GM18868 (cell line): ENCODE measurements around the gene RGL1.
A peak's percentile ranks its signal among the peaks of the same experiment; 100 is the strongest.

Source experiments
- ATAC-seq: cut with Tn5 transposase; IDR thresholded peaks from one replicate; pipeline ENCODE4 v1.9.1; 2021; ENCODE audit warnings: mild to moderate bottlenecking, moderate library complexity; ENCODE audit not compliant: unreplicated experiment

The RGL1 gene

GRCh38 chr1:183911285-183911684 is 106.4 kb downstream of the RGL1 start:
- ATAC-seq, result peak; percentile 78

GRCh38 chr1:183912265-183912886 is 107.5 kb downstream of the RGL1 start:
- ATAC-seq, result peak; percentile 72

GRCh38 chr1:183913567-183913993 is 108.7 kb downstream of the RGL1 start:
- no peak for ATAC-seq

- ATAC-seq, result no peak
Observed at GRCh38 chr1:183914276-183914675, 109.4 kb downstream of the RGL1 start.

DNA sequence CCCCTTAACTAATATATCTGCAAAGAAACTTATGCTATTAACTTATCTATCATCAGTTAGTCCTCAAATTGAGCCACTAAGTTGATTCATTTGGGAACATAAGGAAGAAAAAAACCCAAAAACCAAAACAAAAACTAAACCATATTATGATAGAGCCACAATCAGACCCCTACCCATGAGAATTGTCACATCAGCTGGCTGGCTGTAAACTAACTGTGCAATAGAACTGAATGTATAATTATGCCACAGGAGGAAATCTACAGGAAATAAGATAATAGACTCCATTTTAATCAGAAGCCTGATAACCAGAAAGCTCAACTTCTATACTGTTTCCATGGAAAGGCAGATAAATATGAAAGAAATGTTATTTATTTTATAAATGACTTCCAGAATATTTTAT is 110.0 kb downstream of the RGL1 start:
- ATAC-seq, result no peak

- ATAC-seq, result peak; percentile 36
Observed at GRCh38 chr1:183915625-183916510, 110.9 kb downstream of the RGL1 start.

DNA sequence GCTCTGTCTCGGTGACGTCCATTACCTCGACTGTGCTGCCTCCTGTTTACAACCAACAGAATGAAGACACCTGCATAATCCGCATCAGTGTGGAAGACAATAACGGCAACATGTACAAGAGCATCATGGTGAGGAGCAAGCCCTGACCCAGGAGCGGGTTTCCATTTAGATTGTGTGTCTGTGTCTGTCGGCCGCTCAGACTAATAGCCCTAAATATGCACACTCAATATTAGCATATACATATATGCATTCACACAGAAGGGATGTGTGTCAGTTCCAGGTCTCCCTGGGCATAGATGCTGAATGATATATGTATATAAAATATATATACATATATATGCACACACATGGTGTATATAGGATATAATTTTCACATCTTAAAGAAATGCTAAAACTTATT is 111.7 kb downstream of the RGL1 start:
- no peak for ATAC-seq

DNA sequence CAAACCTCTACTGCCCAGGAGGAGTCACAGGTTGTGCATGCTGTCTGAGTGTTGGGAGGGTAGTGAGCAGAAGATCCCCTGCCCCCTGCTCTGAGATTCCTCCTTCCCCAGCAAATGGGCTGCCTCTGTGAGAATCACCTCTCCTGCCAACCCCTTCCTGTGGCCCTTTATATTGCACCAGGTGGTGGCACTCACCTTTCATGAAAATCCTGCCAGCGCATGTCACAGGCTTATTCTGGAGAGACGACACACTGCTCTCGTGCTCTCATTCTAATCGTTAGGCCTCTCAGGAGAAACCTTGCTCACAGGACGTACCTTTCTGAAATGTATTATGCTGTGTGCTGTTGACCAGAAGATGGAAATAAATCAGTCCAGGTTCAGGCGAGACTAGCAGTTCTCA is 113.7 kb downstream of the RGL1 start:
- ATAC-seq, result no peak

GRCh38 chr1:183920651-183921050 is 115.7 kb downstream of the RGL1 start:
- ATAC-seq, result no peak

GRCh38 chr1:183922197-183922596 is 117.3 kb downstream of the RGL1 start:
- ATAC-seq, result no peak

GRCh38 chr1:183925947-183926346 is 121.0 kb downstream of the RGL1 start:
- ATAC-seq, result no peak

DNA sequence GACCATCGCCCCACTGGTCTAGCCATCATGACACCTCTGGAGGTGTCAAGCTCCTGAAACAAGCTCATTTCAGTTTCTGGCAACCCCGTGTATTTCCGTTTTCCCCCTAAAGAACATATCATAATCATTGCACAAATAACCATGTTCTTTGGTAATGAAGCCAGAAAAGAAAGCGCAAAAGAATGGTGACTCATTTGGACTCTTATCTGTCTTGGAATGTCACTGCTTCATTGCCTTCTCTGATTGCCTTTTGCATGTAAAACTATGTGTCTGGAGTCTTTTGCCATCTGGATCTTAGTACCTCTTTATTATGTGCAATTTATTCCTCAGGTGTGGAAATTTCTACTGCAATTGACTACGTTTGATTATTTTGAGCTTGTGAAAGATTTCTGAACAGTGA is 122.1 kb downstream of the RGL1 start:
- ATAC-seq, result no peak

- ATAC-seq, result no peak
Observed at GRCh38 chr1:183931646-183932271, 126.8 kb downstream of the RGL1 start.

GRCh38 chr1:183932412-183932811 is 127.5 kb downstream of the RGL1 start:
- no peak for ATAC-seq

DNA sequence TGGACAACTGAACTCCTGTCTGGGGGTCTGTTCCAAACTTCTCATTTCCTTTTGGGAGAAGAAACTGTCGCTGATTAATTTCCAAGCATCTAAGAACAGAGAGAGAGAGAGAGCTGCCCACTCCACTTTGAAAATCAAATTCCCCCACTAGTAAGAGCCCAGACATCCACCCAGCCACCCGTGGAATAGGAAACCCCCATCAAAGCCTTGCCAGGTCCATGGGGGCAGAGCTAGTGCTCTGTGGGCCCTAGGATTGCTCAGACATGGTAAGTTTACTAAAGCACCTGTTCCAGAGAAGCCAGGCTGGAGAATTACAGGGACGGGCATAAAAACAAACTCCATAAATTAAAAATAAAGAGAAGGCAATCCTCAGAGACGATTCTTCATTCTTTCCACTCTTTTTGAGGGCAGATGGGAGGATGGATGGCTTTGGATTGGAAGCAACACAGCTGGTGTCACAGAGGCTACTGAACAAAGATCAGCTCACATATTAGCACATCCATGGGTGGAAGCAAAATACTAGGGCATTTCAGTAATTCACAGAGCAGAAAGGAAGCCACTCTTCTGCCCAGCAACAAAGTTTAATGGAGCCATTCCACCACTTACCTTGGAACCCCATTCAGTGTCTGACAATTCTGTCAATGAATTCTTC is 128.7 kb downstream of the RGL1 start:
- no peak for ATAC-seq

DNA sequence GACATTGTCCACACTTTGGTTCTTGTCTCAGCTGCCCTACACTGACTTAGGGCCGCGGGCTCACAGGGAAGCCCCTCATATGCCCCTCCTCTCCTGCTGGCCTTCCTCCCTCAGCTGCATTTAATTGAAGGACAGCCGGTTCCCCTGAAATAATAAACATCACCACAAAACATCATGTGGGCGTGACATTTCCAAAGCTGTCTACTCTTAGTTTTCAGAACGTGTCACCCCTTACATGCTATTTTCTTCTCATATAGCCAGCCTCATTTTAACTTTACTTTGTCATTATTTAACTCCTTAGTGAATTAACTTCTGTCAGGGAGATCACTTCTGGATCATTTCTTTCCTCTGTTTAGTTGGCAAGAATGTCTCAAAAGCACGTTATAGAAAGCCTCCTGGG is 129.4 kb downstream of the RGL1 start:
- no peak for ATAC-seq

DNA sequence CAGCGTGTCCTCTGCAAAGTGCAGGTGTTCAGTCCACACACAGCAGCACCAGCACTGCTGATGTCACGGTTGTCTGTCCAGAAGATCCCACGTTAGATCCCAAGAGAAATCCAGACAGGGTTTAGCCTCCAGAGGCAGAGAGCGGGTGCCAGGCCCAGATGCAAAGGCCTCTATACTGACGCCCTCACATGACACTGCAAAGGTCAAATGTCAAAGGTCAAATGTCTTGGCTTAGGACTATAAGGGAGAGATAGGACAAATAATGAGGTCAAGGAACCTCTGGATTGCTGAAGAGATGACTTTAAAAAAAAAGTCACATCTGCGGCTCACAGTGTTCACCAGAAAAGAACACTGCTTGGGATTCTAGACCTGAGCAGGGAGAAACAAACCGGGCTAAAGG is 131.1 kb downstream of the RGL1 start:
- ATAC-seq, result no peak

GRCh38 chr1:183936791-183937190 is 131.9 kb downstream of the RGL1 start:
- no peak for ATAC-seq

DNA sequence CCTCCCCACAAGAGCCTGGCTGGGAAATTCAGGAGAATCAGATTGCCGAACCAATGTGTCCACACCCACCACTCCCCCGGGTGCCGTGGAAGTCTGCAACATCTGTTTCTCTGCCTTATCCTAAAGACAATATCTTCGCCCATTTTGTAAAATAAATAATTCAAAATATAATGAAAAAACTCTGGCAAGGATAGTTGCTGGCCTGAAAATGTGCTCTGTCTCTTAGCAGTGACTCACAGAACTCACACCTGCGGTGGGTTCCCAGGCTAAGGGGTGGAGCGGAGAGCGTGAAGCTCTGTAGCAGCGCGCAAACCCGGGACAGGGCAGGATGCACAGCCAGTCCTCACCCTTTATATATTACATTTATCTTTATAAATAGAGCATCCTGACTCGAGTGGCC is 132.7 kb downstream of the RGL1 start:
- ATAC-seq, result no peak

DNA sequence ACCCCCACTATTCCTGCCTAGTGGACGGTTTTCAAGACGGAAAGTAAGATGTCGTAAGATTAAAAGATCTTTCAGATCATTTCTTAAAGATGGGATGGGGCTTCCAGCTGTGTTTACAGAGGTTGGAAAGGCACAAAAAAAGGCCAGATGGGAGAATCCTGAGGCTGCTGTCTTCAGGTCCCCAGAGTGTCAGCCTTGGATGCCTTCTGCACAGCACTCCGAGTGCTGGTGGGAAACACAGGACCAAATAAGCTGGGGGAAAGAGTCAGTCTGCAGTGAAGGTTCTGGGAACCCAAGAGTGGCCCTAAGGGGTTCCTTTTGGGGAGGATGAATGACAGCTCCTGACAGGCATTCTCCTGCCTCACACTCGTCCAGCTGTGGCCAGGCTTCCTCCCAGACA is 136.1 kb downstream of the RGL1 start:
- no peak for ATAC-seq

DNA sequence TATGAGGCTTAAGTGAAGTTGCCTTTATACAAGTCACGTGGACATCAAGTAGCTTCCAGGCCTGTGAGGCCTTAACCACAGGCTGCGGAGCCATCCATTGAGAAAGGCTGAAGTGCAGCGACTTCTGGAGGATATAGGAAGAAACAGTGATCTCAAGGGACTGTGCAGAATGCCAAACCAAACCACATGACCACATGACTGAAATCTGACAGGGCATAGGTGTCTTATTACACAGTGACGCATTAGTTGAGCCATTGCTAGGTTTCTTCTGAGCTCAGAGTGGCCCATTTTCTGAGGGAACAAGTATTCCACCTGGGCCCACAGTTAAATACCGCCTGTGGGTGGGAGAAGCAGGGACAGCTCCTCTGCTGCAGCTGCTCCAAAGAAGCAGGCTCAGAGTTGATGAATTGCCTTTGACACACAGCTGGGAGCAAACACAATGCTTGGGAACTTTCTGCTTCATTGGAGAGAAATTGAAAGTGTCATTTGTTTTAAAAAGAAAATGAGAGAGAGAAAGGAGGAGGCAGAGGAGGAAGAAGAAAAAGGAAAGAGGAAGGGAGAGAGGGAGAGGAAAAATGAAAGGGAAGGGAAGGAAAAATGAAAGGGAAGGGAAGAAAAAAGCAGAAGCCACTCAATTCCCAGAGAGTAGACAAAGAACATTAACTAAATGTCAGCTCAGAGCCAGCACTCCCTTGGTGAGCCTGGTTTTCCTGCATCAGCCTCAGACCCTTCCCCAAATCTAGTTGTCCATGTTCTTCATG is 138.2 kb downstream of the RGL1 start:
- peak; percentile 59 for ATAC-seq
